ENCODE measurements around the gene CHRNA7.

DNA sequence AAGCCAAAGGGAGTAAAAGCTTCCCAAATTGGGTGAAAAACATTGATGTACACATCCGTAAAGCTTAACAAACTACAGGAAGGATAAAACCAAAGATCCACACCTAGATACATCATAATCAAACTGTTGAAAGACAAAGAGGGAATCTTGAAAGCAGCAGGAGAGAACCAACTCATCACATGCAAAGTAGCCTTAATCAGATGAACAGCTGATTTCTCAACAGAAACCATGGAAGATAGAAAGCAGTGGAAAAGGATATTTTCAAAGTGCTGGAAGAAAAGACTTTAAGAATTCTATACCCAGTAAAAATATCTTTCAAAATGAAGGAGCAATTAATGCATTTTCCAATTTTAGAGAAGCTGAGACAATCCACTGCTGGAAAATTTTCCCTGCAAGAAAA, 36.8 kb downstream of the CHRNA7 start:
- TF ChIP-seq, protein P1, sequence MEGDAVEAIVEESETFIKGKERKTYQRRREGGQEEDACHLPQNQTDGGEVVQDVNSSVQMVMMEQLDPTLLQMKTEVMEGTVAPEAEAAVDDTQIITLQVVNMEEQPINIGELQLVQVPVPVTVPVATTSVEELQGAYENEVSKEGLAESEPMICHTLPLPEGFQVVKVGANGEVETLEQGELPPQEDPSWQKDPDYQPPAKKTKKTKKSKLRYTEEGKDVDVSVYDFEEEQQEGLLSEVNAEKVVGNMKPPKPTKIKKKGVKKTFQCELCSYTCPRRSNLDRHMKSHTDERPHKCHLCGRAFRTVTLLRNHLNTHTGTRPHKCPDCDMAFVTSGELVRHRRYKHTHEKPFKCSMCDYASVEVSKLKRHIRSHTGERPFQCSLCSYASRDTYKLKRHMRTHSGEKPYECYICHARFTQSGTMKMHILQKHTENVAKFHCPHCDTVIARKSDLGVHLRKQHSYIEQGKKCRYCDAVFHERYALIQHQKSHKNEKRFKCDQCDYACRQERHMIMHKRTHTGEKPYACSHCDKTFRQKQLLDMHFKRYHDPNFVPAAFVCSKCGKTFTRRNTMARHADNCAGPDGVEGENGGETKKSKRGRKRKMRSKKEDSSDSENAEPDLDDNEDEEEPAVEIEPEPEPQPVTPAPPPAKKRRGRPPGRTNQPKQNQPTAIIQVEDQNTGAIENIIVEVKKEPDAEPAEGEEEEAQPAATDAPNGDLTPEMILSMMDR (IDR thresholded peaks at IDR 0.05): no peak
- no peak for TF ChIP-seq POLR2A (IDR thresholded peaks at IDR 0.05)

Measured in breast epithelium (tissue), 3 donors.